GM12878 (cell line): ENCODE results near the gene RHOG. TPM values are rescaled to one million over a fixed set of nuclear protein-coding genes. Genes with fewer than 3 reads are reported as not detected.

Source experiments
- ATF7 ChIP-seq: fragments of 450-650 bp; IDR thresholded peaks from 2 replicates; pipeline ENCODE4 v1.6.1; 2016; ENCODE audit warnings: low read depth, mild to moderate bottlenecking
- DPF2 ChIP-seq: fragments of 450-650 bp; IDR thresholded peaks from 2 replicates; pipeline ENCODE4 v1.6.1; 2017; ENCODE audit warnings: mild to moderate bottlenecking
- EED ChIP-seq: sonication (generic); IDR thresholded peaks from 2 replicates; pipeline ENCODE4 v1.6.1; 2016; ENCODE audit warnings: antibody characterized with exemption, low read depth
- IKZF1 ChIP-seq: fragments of 450-650 bp; conservative IDR thresholded peaks from 2 replicates; pipeline ENCODE4 v1.6.1; 2017; ENCODE audit warnings: antibody characterized with exemption, mild to moderate bottlenecking
- IKZF2 ChIP-seq, 2 experiments: fragments of 450-650 bp; IDR thresholded peaks; 2 replicates each; pipeline ENCODE4 v1.6.1; 2017; ENCODE audit warnings: mild to moderate bottlenecking in 2 of 2, moderate library complexity in 2 of 2
- IRF4 ChIP-seq: IDR thresholded peaks from 2 replicates; pipeline ENCODE4 v1.6.1; 2011; ENCODE audit warnings: low read depth, low read length
- MTA2 ChIP-seq: fragments of 450-650 bp; IDR thresholded peaks from 2 replicates; pipeline ENCODE4 v1.6.1; 2016; ENCODE audit warnings: low read depth, mild to moderate bottlenecking, moderate library complexity
- MTA3 ChIP-seq: IDR thresholded peaks from 2 replicates; pipeline ENCODE4 v1.6.1; 2012; ENCODE audit warnings: low read length, inconsistent platforms, borderline replicate concordance
- MYB ChIP-seq: fragments of 150-350 bp; IDR thresholded peaks from 2 replicates; pipeline ENCODE4 v1.6.1; 2014; ENCODE audit warnings: mild to moderate bottlenecking, low read depth, low read length, borderline replicate concordance
- NR2C2 ChIP-seq: IDR thresholded peaks from 2 replicates; pipeline ENCODE4 v1.6.1; 2011; ENCODE audit warnings: borderline replicate concordance, low read depth; ENCODE audit not compliant: control insufficient read depth, insufficient read length
- PAX5 ChIP-seq: IDR thresholded peaks from 2 replicates; pipeline ENCODE4 v1.6.1; 2011; ENCODE audit warnings: low read depth, low read length, borderline replicate concordance
- PML ChIP-seq: IDR thresholded peaks from 2 replicates; pipeline ENCODE4 v1.6.1; 2012; ENCODE audit warnings: low read length, inconsistent platforms
- POLR2A ChIP-seq: IDR thresholded peaks from 2 replicates; pipeline ENCODE4 v1.6.1; 2011; ENCODE audit warnings: low read depth, mild to moderate bottlenecking, low read length
- POLR2AphosphoS5 ChIP-seq: IDR thresholded peaks from 2 replicates; pipeline ENCODE4 v1.6.1; 2011; ENCODE audit warnings: mild to moderate bottlenecking, low read length, inconsistent platforms
- POU2F2 ChIP-seq: IDR thresholded peaks from 3 replicates; pipeline ENCODE4 v1.6.1; 2011; ENCODE audit warnings: low read depth, mild to moderate bottlenecking, low read length, borderline replicate concordance
- TAF1 ChIP-seq: IDR thresholded peaks from 2 replicates; pipeline ENCODE4 v1.6.1; 2011; ENCODE audit warnings: mild to moderate bottlenecking, low read depth, low read length, borderline replicate concordance
- TBL1XR1 ChIP-seq: IDR thresholded peaks from 2 replicates; pipeline ENCODE4 v1.6.1; 2012; ENCODE audit warnings: low read depth, low read length, improper control_type of control experiment
- YY1 ChIP-seq: IDR thresholded peaks from 2 replicates; pipeline ENCODE4 v1.6.1; 2011; ENCODE audit warnings: low read depth, mild to moderate bottlenecking, low read length
- ZBTB11 ChIP-seq: fragments of 450-650 bp; formaldehyde crosslinking; IDR thresholded peaks from 2 replicates; pipeline ENCODE4 v1.5.0; 2022; ENCODE audit warnings: mild to moderate bottlenecking, missing genetic modification characterization
- ZBTB4 ChIP-seq: fragments of 450-650 bp; formaldehyde crosslinking; IDR thresholded peaks from 2 replicates; pipeline ENCODE4 v1.4.0; 2022; ENCODE audit warnings: mild to moderate bottlenecking, moderate library complexity
- ZBTB40 ChIP-seq: fragments of 450-650 bp; IDR thresholded peaks from 2 replicates; pipeline ENCODE4 v1.6.1; 2016; ENCODE audit warnings: mild to moderate bottlenecking, moderate library complexity, borderline replicate concordance
- polyA plus RNA-seq, 11 experiments: library from polyadenylated mRNA; depleted of rRNA in 4 of 11; unstranded in 6 of 11; stranded (reverse) in 5 of 11; fragments of >200 nt; fragmentation: Nextera tagmentation in 4 of 11; fragmentation: Illumina TruSeq in 1 of 11; extraction: Ambion mirVana in 4 of 11; extraction: Trizol in 1 of 11; gene quantifications; 1 replicate in 1 of 11; 2 replicates in 10 of 11; pipeline versions ENCODE4 v1.2.1 to v1.2.3, GENCODE V29; 2011 to 2016; ENCODE audit warnings: inconsistent platforms in 2 of 11, missing spikeins in 2 of 11, low read depth in 1 of 11
- total RNA-seq, 4 experiments: library from RNA; depleted of rRNA in 3 of 4; stranded (reverse); fragments of >200 nt in 3 of 4; fragmentation: Illumina TruSeq in 1 of 4; extraction: Trizol in 1 of 4; gene quantifications; 2 replicates each; pipeline versions ENCODE4 v1.2.1 to v1.2.3, GENCODE V29; 2013 to 2021

Gene RHOG
- total and polyA plus RNA-seq, 10 of the 15 experiments (the other 5 are each of a cell fraction or from before 2014, with no cell fraction given) = 16.0 to 172 (median 94.8) TPM

- TF ChIP-seq ZBTB40 (no peak), PAX5 (peak; percentile 77), MYB (no peak), DPF2 (peak; percentile 14; the same call in 1 of the 2 replicates), IKZF1 (peak; percentile 66), YY1 (peak; percentile 86), POLR2A (0 out of 2 replicates have a peak, but pooled peaks have one; percentile 19), IKZF2 (IDR thresholded peaks at IDR 0.05) (peak; percentile 68 to 79), MTA2 (peak; percentile 47; the same call in 1 of the 2 replicates), PML (no peak), IRF4 (0 out of 2 replicates have a peak, but pooled peaks have one; percentile 20), POU2F2 (peak; percentile 66; the same call in 1 of the 3 replicates), NR2C2 (no peak), TBL1XR1 (no peak), EED (peak; percentile 84), ATF7 (0 out of 2 replicates have a peak, but pooled peaks have one; percentile 12), TAF1 (peak; percentile 61; the same call in 1 of the 2 replicates), POLR2AphosphoS5 (0 out of 2 replicates have a peak, but pooled peaks have one; percentile 20), ZBTB11 (CRISPR knock-in tag) (no peak), ZBTB4 (no peak), MTA3 (0 out of 2 replicates have a peak, but pooled peaks have one; percentile 10)
Observed at GRCh38 chr11:3880724-3881123, 40.0 kb upstream of the RHOG start (continued).
